SHP77 (cell line): ENCODE data around the gene HOXB1.
"Not testable (repeated sequence)": the region's sequence is repeated elsewhere in the genome, so short reads cannot be mapped to it uniquely, and the experiment has no call there.

Experiments
- DNase-seq, 2 experiments: peaks; one replicate each; lab custom pipeline; 2025; lab: John Stamatoyannopoulos, UW

Gene HOXB1

DNA sequence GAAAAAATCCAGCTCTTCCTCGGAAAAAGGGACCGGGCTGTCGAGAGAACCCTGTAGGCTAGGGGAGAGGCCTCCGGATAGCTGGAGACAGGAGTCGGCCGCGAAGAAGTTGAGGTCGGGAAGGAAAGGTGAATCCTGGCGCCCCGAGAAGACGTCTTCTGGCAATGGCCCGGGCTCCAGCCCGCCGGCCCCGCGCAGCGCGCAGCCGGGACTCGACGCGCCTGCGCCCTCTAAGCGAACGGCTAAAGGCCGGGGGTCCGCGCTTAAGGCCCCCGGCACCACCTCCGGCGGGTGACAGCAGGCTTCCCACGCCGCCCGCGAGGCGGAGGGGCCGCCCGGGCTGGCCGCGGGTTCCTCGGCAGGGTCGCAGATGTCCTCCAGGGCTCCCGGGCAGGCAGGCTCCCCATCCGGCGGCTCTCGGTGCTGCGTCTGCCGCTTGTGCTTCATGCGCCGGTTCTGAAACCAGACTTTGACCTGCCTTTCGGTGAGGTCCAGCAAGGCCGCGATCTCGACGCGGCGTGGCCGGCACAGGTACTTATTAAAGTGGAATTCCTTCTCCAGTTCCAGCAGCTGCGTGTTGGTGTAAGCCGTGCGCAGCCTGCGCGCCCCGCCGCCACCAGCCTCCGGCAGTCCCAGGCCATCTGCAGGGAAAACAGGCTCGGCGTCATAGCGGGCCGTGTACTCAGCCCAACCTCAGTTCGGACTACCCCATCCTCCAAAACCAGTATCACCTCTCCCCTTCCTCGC lies 12.5 kb upstream of the HOXB1 start:
- DNase-seq: peak; percentile 51 to 61

GRCh38 chr17:48542698-48543106 lies 11.9 kb upstream of the HOXB1 start:
- DNase-seq: peak in 1 of 2 experiments; percentile 28

DNA sequence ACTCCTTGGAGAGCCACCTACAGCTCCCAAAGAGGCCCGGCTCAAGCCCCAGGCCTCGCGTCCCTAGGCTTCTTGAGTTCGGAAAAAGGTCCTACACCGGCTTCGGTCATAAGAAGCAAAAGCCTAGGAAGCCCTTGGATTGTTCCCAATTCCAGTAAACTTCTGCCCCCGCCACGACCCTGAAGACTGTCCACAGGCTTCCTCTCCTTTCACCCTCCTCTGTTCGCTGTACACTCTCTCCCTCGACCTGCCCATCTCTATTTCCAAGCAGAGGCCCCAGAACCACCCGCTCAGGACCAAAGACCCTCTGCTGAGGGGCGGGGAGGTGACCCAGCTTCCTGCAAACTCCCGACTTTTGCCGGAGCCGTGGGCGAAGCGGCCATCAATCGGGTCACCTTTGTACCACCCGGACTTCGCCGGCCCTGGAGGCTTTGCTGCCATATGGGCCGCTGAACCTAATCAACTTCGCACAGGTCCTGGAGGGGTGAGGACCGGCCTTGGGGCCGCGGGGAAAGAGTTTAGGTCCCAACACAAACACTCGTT lies 11.4 kb upstream of the HOXB1 start:
- no peak for DNase-seq

GRCh38 chr17:48541577-48542113 lies 10.8 kb upstream of the HOXB1 start:
- DNase-seq: no peak

DNA sequence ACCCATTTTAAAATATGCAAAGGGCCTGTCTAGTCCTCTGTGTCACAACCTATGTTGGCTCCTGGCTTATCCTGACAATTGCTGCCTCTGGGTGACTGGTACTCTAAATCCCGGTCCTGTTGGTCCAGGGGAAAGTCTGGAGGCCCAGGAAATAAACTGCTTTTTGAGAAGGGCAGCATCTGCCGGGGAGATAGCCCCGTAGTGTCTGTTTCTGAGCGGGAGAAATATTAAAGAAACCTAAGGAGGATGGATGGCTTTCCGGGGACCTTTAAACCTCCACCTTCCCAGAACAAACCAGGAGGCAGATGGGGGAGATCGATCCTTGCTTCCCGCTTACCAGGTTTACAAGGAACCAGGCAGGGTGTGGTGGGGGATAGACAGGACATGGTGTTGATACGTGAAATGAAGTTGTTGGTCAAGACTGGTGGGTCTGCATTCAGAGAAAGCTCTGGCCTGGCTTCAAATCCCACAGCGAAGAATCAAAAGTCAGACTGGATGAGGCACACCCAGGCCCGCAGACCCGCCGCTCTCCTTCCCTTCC lies 10.3 kb upstream of the HOXB1 start:
- no peak for DNase-seq

- no peak for DNase-seq
Measured at GRCh38 chr17:48540213-48540612, 9.4 kb upstream of the HOXB1 start.

- no peak for DNase-seq
Measured at GRCh38 chr17:48539177-48539576, 8.4 kb upstream of the HOXB1 start.

GRCh38 chr17:48537316-48537715 lies 6.5 kb upstream of the HOXB1 start:
- DNase-seq: no peak

DNA sequence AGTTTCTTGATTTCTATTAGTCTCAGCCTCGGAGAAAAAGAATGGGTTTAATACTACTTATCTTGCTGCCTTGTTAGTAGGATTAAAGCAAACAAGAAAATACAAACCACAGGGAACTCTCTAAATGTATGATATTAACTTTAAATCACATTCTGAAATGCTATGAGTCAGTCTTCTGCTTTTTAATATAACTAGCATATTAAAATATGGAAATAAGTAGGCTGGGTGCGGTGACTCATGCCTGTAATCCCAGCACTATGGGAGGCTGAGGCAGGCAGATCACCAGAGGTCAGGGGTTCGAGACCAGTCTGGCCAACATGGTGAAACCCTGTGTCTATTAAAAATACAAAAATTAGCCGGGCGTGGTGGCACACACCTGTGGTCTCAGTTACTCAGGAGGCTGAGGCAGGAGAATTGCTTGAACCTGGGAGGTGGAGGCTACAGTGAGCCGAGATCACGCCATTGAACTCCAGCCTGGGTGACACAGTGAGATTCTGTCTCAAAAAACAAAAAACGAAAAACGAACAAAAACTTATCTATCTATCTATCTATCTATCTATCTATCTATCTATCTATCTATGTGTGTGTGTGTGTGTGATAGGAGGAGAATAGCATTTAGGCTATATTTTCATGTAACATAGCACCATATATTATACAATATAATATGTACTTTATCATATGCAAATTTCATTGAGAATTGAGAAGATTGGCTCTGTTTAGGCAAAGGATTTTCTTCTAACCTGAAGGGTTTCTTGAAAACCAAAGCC lies 5.2 kb upstream of the HOXB1 start:
- not testable (repeated sequence) for DNase-seq

GRCh38 chr17:48532261-48532660 lies 1.4 kb upstream of the HOXB1 start:
- no peak for DNase-seq

DNA sequence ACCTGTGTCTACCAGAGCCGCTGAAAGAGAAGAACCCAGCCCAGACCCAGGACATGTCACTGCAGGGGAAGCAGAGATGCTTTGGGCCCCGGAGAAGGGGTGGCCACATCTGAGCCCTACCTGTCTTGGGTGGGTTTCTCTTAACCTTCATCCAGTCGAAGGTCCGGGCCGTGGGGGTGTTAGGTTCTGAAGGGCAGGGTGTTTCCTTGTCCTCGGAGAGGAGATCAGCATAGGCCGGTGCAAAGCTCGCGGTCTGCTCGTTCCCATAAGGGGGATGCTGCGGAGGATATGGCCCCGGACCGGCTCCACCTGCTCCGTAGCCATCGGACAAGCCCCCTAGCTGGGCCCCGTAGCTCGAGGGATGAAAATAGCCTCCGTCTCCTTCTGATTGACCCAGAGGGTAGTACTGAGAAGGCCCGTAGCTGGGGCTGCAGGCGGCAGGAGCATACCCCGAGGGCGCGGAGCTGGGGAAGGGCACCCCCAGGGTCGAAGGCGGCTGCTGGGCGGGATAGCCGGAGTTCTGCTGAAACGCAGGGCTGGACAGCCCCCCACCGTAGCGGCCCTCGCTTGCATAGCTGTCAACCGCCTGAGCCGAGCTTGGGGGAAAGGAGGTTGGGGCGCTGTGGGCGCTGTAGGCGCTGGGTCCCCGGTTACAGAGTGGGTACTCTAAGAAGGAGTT lies 464 bp downstream of the HOXB1 start:
- no peak for DNase-seq

DNA sequence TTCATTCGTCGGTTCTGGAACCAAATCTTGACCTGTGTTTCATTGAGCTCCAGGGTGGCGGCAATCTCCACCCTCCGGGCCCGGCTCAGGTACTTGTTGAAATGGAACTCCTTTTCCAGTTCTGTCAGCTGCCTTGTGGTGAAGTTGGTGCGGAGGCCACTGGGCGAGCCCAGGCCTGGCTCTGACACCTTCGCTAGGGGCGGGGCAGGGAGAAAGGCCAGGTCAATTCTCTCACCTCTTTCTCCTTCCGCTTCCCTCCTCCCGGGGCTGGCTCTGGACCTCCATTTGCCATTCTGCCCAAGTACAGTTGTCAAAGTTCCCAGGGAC lies 1.2 kb downstream of the HOXB1 start:
- no peak for DNase-seq

- no peak for DNase-seq
Measured at GRCh38 chr17:48528936-48529682, 1.7 kb downstream of the HOXB1 start.

- no peak for DNase-seq
Measured at GRCh38 chr17:48528153-48528935, 2.5 kb downstream of the HOXB1 start.

DNA sequence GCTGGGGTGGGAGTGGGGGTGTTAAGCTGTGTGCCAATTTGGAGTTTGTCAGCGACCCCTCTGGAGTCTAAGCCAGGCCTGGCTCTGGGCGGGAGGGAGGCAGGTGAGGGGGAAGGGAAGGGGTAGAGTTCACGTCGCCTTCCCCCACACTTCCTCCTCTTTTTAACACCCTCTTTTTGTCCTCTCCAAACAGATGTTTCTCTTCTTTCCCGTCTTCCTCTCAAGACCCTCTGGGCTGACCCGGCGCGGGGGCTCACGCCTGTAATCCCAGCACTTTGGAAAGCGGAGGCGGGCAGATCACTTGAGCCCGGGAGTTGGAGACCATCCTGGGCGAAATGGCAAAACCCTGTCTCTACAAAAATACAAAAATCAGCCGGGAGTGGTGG lies 3.3 kb downstream of the HOXB1 start:
- DNase-seq: no peak

DNA sequence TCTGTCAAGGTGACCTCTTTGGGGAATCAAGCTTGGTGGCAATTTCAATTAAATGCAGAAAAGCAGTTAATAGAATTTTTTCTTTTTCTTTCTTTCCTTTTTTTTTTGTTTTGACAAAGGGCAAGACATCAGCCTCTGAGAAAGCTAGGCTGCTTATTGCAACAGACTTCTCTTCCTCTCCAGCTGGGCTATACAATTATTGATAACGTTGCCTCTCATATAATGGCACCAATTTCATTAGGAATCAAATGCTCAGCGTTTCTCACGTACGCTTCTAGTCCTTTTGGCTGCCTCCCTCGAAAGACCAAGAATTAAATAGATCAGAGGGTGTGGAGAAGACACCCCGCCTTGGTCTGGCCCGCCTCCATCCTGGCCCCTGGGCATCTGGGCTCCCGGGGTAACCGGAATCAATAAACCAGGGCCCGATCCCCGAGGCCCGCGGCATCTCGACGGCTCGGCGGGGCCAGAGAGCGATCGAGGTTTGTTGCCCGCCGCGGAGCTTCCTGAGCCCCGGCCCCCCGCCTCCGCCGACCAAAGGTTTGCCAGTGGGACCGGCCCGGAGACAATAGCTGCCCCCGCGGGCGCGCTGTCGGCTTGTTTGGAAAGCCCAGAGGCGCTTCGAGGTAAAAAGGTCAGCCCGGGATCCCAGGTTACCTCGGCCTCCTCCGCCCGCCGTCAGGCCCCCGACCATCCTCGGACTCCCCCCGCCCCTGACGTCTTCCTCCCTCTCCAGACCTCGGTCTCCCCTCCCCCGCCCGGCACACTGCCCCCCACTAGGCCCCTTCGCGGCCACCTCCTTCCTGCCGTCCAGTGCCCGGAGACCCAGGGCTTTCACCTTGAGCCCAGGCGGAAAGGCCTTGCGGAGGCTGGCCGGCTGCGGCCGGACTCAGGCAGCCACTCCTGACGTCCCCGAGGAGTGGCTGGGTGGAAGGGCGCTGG lies 3.9 kb downstream of the HOXB1 start:
- DNase-seq: no peak

DNA sequence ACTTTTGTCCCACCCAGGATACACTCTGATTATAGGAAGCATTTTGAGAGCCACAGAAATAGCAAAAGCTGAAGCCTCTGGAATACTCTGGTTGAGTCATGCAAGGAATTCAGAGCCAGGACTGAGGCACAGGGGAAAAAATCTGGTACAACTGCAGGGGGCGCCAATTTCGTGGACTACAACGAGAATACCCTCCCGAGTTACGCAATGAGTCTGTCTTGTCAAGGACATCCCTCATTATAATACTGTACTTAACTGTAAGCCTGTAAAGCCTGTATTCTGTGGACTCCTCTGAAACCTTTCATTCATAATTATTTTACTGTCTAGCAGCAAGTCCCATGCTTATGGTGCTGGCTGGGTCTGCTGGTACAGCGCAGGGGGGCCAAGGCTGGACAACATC lies 7.8 kb downstream of the HOXB1 start:
- peak in 1 of 2 experiments; percentile 7 for DNase-seq

DNA sequence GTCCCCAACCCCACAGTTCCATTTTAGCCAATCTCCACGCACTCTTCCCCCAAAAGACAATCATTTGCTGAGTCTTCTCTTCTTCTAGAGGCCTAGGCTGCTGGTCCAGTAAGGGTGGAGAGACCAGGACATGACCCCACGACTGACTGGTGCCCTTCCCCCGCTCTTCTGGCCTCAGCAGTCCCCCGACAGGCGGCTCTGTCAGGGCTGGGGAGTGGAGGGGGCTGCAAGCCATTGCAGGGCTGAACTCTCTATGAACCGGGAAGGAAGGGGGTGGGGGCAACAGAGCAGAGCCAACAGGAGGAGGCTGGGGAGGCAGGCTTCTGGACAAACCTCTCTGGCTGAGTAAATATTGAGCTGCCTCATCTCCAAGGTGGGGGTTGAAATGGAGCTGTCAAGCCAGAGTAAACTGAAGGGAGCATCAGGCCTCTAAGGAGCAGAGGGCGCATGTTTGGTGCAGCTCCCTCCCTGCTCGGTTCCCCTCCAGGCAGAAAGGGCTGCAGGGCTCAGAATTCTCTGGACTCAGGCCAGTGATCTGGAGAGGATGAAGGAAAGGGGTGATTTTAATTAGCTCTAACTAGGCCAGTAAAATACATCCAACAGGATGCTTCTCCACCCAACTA lies 8.7 kb downstream of the HOXB1 start:
- peak; percentile 82 to 85 for DNase-seq

- DNase-seq: no peak
Measured at GRCh38 chr17:48520631-48521079, 10.2 kb downstream of the HOXB1 start.
